Mesendoderm (in vitro differentiated cells): ENCODE results near the gene RC3H2.
"Not testable (repeated sequence)": the region's sequence is repeated elsewhere in the genome, so short reads cannot be mapped to it uniquely, and the experiment has no call there.

ENCODE experiments used
- DNase-seq: peaks from one replicate; pipeline ENCODE4 v3.0.0; 2013
- H2AK5ac ChIP-seq: 2 replicates; pipeline ENCODE4 v1.6.1; 2013; ENCODE audit warnings: low read length, inconsistent platforms
- H2BK120ac ChIP-seq: 2 replicates; pipeline ENCODE4 v1.6.1; 2013; ENCODE audit warnings: low read depth, mild to moderate bottlenecking, low read length, moderate library complexity, mixed read lengths
- H2BK15ac ChIP-seq: replicated peaks from 2 replicates; pipeline ENCODE4 v1.6.1; 2013; ENCODE audit warnings: low read depth, mild to moderate bottlenecking, moderate library complexity
- H2BK5ac ChIP-seq: 2 replicates; pipeline ENCODE4 v1.6.1; 2013; ENCODE audit warnings: low read length, inconsistent platforms
- H3K18ac ChIP-seq: 2 replicates; pipeline ENCODE4 v1.6.1; 2013; ENCODE audit warnings: mild to moderate bottlenecking, low read length, mixed read lengths
- H3K23ac ChIP-seq: one replicate; pipeline ENCODE4 v1.6.1; 2013; ENCODE audit warnings: low read length
- H3K27ac ChIP-seq: 2 replicates; pipeline ENCODE4 v1.5.1; 2013; ENCODE audit warnings: low read depth, mild to moderate bottlenecking, inconsistent platforms, low read length, moderate library complexity
- H3K27me3 ChIP-seq: 2 replicates; pipeline ENCODE4 v1.6.1; 2013; ENCODE audit warnings: low read length, control low read depth, mild to moderate bottlenecking, inconsistent platforms; ENCODE audit not compliant: insufficient read depth, poor library complexity
- H3K36me3 ChIP-seq: 2 replicates; pipeline ENCODE4 v1.6.1; 2013; ENCODE audit warnings: low read length, inconsistent platforms; ENCODE audit not compliant: control insufficient read depth, insufficient read depth
- H3K4ac ChIP-seq: one replicate; pipeline ENCODE4 v1.6.1; 2013; ENCODE audit warnings: low read depth, mild to moderate bottlenecking, low read length, moderate library complexity
- H3K4me1 ChIP-seq: 2 replicates; pipeline ENCODE4 v1.6.1; 2013; ENCODE audit warnings: low read depth, low read length, inconsistent platforms; ENCODE audit not compliant: control insufficient read depth
- H3K4me2 ChIP-seq: 2 replicates; pipeline ENCODE4 v1.6.1; 2013; ENCODE audit warnings: low read length
- H3K4me3 ChIP-seq: 2 replicates; pipeline ENCODE4 v1.5.1; 2013; ENCODE audit warnings: mild to moderate bottlenecking, low read length
- H3K56ac ChIP-seq: one replicate; pipeline ENCODE4 v1.6.1; 2013; ENCODE audit warnings: low read length
- H3K79me1 ChIP-seq: 2 replicates; pipeline ENCODE4 v1.6.1; 2013; ENCODE audit warnings: low read length, inconsistent platforms
- H3K79me2 ChIP-seq: 2 replicates; pipeline ENCODE4 v1.6.1; 2013; ENCODE audit warnings: mild to moderate bottlenecking, low read length; ENCODE audit not compliant: control insufficient read depth, insufficient read depth
- H3K9ac ChIP-seq: 2 replicates; pipeline ENCODE4 v1.6.1; 2013; ENCODE audit warnings: low read length, inconsistent platforms
- H4K5ac ChIP-seq: one replicate; pipeline ENCODE4 v1.6.1; 2013; ENCODE audit warnings: low read length
- H4K8ac ChIP-seq: one replicate; pipeline ENCODE4 v1.6.1; 2013; ENCODE audit warnings: low read depth, mild to moderate bottlenecking, control low read depth, low read length, moderate library complexity
- whole genome bisulfite sequencing: extraction: QIAGEN DNeasy Blood & Tissue Kit; methylation state at CpG from one replicate; pipeline ENCODE4 v1.1.7; 2013; ENCODE audit warnings: low lambda C conversion rate, missing lambda C conversion rate; ENCODE audit not compliant: insufficient coverage; ENCODE audit errors: extremely low coverage; 5-methylcytosine and 5-hydroxymethylcytosine counted together

RC3H2 gene

GRCh38 chr9:122912964-122913673 lies 8.0 kb upstream of the RC3H2 start, which contains the start of gene ZBTB6:
ZBTB6 (minus strand) TSS chr9:122913323; CDS start chr9:122912072, 1,251 bp downstream.
- Histone ChIP-seq H3K56ac (peak within 1 kb of the TSS; percentile 97), H4K5ac (peak within 1 kb of the TSS; percentile 42), H3K9ac (peak within 1 kb of the TSS; percentile 96), H3K4ac (peak within 1 kb of the TSS; percentile 56), H2BK5ac (peak within 1 kb of the TSS; percentile 62), H4K8ac (peak within 1 kb of the TSS; percentile 93), H3K79me2 (peaks cover 20% of the 10 kb centered on the region), H3K23ac (no peak within 1 kb of the TSS), H2BK15ac (no peak within 1 kb of the TSS), H3K36me3 (peaks cover 2% of the 10 kb centered on the region), H3K79me1 (peaks cover 8% of the 10 kb centered on the region), H3K4me1 (peaks cover 2% of the 10 kb centered on the region), H3K27ac (peak within 1 kb of the TSS; percentile 89), H3K4me3 (peak within 1 kb of the TSS; percentile 71), H2AK5ac (no peak within 1 kb of the TSS), H3K4me2 (peak within 1 kb of the TSS; percentile 88), H3K18ac (peak within 1 kb of the TSS; percentile 35), H3K27me3 (no peaks in the 10 kb centered on the region), H2BK120ac (no peak within 1 kb of the TSS)
- no CpG with 5 or more reads among the region's 35 CpGs for WGBS
- DNase-seq: peak; percentile 95

- Histone ChIP-seq H3K27me3 (no peaks in the 10 kb centered on the region), H2BK15ac (no peak overlapping the region), H3K23ac (no peak overlapping the region), H3K36me3 (peaks cover 2% of the 10 kb centered on the region), H3K56ac (peak overlapping the region; percentile 97), H2BK120ac (no peak overlapping the region), H3K4me1 (peaks cover 2% of the 10 kb centered on the region), H2AK5ac (no peak overlapping the region), H3K27ac (no peak overlapping the region), H3K18ac (no peak overlapping the region), H2BK5ac (peak overlapping the region; percentile 62), H3K79me2 (peaks cover 20% of the 10 kb centered on the region), H4K8ac (no peak overlapping the region), H3K9ac (peak overlapping the region; percentile 96), H3K4me3 (peak overlapping the region; percentile 71), H4K5ac (peak overlapping the region; percentile 42), H3K4ac (peak overlapping the region; percentile 56), H3K79me1 (peaks cover 8% of the 10 kb centered on the region), H3K4me2 (peak overlapping the region; percentile 42)
- no peak for DNase-seq
- WGBS: 100% methylated on average over 2 of the region's 9 CpGs
Observed at GRCh38 chr9:122912671-122912963, 7.5 kb upstream of the RC3H2 start.

GRCh38 chr9:122906122-122906521 lies 963 bp upstream of the RC3H2 start:
- not testable (repeated sequence) for H4K5ac ChIP-seq, H3K4me3 ChIP-seq, H2BK120ac ChIP-seq, H3K27me3 ChIP-seq, H3K36me3 ChIP-seq, H3K56ac ChIP-seq, H3K27ac ChIP-seq, H3K4me1 ChIP-seq, H3K18ac ChIP-seq, H3K9ac ChIP-seq, H4K8ac ChIP-seq, H3K4ac ChIP-seq, H2BK15ac ChIP-seq, H3K4me2 ChIP-seq, H3K79me1 ChIP-seq, H3K23ac ChIP-seq, H2AK5ac ChIP-seq, H2BK5ac ChIP-seq, DNase-seq
- WGBS: no CpG with 5 or more reads among the region's 16 CpGs
- H3K79me2 ChIP-seq: peaks cover 24% of the 10 kb centered on the region

GRCh38 chr9:122904466-122904822 lies 715 bp downstream of the RC3H2 start:
- Histone ChIP-seq H3K18ac (peak overlapping the region; percentile 93), H3K9ac (peak overlapping the region; percentile 96), H2BK120ac (no peak overlapping the region), H3K79me2 (peaks cover 23% of the 10 kb centered on the region), H3K79me1 (no peaks in the 10 kb centered on the region), H3K27ac (peak overlapping the region; percentile 94), H3K4me2 (peak overlapping the region; percentile 39), H3K4me1 (no peaks in the 10 kb centered on the region), H2BK15ac (no peak overlapping the region), H2AK5ac (no peak overlapping the region), H3K27me3 (no peaks in the 10 kb centered on the region), H4K8ac (no peak overlapping the region), H4K5ac (peak overlapping the region; percentile 75), H3K56ac (peak overlapping the region; percentile 96), H3K36me3 (no peaks in the 10 kb centered on the region), H3K4me3 (peak overlapping the region; percentile 91), H3K4ac (peak overlapping the region; percentile 82), H2BK5ac (no peak overlapping the region), H3K23ac (no peak overlapping the region)
- WGBS: no CpG with 5 or more reads among the region's 8 CpGs
- DNase-seq: peak; percentile 80

- Histone ChIP-seq H3K4ac (no peak overlapping the region), H4K8ac (no peak overlapping the region), H3K23ac (no peak overlapping the region), H2BK120ac (no peak overlapping the region), H3K79me1 (peaks cover 3% of the 10 kb centered on the region), H3K79me2 (peaks cover 27% of the 10 kb centered on the region), H4K5ac (no peak overlapping the region), H3K4me2 (no peak overlapping the region), H3K27ac (no peak overlapping the region), H2AK5ac (no peak overlapping the region), H2BK15ac (no peak overlapping the region), H3K18ac (no peak overlapping the region), H3K36me3 (no peaks in the 10 kb centered on the region), H2BK5ac (no peak overlapping the region), H3K9ac (no peak overlapping the region), H3K56ac (no peak overlapping the region), H3K27me3 (no peaks in the 10 kb centered on the region), H3K4me3 (no peak overlapping the region), H3K4me1 (no peaks in the 10 kb centered on the region)
- no CpG with 5 or more reads among the region's 2 CpGs for WGBS
- no peak for DNase-seq
Observed at GRCh38 chr9:122900791-122901190, 4.4 kb downstream of the RC3H2 start.

- no peaks in the 10 kb centered on the region for H3K27me3 ChIP-seq
- no peak overlapping the region for H3K4me3 ChIP-seq
- no peak for DNase-seq
- peaks cover 12% of the 10 kb centered on the region for H3K79me2 ChIP-seq
- H4K8ac ChIP-seq: no peak overlapping the region
- no CpG with 5 or more reads among the region's 1 CpG for WGBS
- no peaks in the 10 kb centered on the region for H3K36me3 ChIP-seq
- no peak overlapping the region for H2BK15ac ChIP-seq
- H2BK120ac ChIP-seq: no peak overlapping the region
- no peak overlapping the region for H4K5ac ChIP-seq
- H3K27ac ChIP-seq: no peak overlapping the region
- no peak overlapping the region for H3K4me2 ChIP-seq
- H3K23ac ChIP-seq: no peak overlapping the region
- no peak overlapping the region for H2BK5ac ChIP-seq
- no peak overlapping the region for H3K9ac ChIP-seq
- no peak overlapping the region for H3K4ac ChIP-seq
- no peaks in the 10 kb centered on the region for H3K4me1 ChIP-seq
- no peak overlapping the region for H3K56ac ChIP-seq
- H2AK5ac ChIP-seq: no peak overlapping the region
- H3K18ac ChIP-seq: no peak overlapping the region
- peaks cover 3% of the 10 kb centered on the region for H3K79me1 ChIP-seq
Observed at GRCh38 chr9:122897969-122898368, 7.2 kb downstream of the RC3H2 start.
